ENCODE results near the gene CHRD. TPM values are rescaled to one million over a fixed set of nuclear protein-coding genes. Genes with fewer than 3 reads are reported as not detected.

The CHRD gene
- total RNA-seq, 1 experiment from 2014 or later = 1.8 TPM

DNA sequence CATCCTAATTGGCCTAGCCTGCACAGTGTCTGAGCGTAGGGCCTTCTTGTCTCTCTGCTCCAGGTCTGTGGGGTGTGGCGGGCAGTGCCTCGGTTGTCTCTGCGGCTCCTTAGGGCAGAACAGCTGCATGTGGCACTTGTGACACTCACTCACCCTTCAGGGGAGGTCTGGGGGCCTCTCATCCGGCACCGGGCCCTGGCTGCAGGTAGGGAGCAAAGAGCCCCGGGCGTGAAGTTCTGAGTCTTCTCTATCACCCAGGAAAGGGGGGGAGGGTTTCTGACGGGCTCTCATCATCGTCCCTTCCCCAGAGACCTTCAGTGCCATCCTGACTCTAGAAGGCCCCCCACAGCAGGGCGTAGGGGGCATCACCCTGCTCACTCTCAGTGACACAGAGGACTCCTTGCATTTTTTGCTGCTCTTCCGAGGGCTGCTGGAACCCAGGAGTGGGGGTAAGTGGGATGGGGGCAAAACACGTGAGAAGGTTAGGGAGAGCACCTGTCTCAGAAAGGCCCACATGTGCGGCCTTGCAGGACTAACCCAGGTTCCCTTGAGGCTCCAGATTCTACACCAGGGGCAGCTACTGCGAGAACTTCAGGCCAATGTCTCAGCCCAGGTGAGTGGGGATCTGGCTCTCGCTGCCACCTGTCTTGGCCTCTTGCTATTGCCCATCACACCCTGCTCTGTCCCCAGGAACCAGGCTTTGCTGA, 2.6 kb downstream of the CHRD start:
- Histone ChIP-seq H3K27ac (ENCODE audit: insufficient read length, low read depth, low read length) (no peak overlapping the region), H2AK5ac (ENCODE audit: insufficient read length, low read length) (no peak overlapping the region), H3K4me1 (ENCODE audit: insufficient read depth, low read length) (peaks cover 5% of the 10 kb centered on the region; the same call in 1 of the 2 replicates), H2AFZ (ENCODE audit: low read length) (no peak overlapping the region), H2BK12ac (ENCODE audit: insufficient read length, low read depth, low read length) (no peak overlapping the region), H3K23me2 (ENCODE audit: insufficient read length, low read depth, low read length, poor library complexity, severe bottlenecking) (peaks cover 9% of the 10 kb centered on the region), H2BK120ac (ENCODE audit: low read depth, low read length, poor library complexity, severe bottlenecking) (no peak overlapping the region), H3K23ac (ENCODE audit: insufficient read length, low read depth, low read length) (no peak overlapping the region), H3K27me3 (ENCODE audit: insufficient read depth, low read length) (peaks cover 33% of the 10 kb centered on the region), H3K4ac (ENCODE audit: low read depth, low read length) (no peak overlapping the region), H3K4me2 (ENCODE audit: insufficient read depth, insufficient read length, low read length) (no peak overlapping the region), H3K14ac (ENCODE audit: insufficient read depth, low read length) (no peak overlapping the region; the same call in 1 of the 2 replicates), H3T11ph (ENCODE audit: low read length) (no peak overlapping the region), H4K91ac (ENCODE audit: insufficient read length, low read depth, low read length) (no peak overlapping the region), H3K9ac (ENCODE audit: extremely low read depth, insufficient read length, low read length) (no peak overlapping the region), H2BK15ac (ENCODE audit: low read depth, low read length) (no peak overlapping the region), H3K79me2 (ENCODE audit: insufficient read depth, low read length) (no peaks in the 10 kb centered on the region), H3K79me1 (ENCODE audit: insufficient read depth, low read depth, low read length, poor library complexity, severe bottlenecking) (no peaks in the 10 kb centered on the region), H3K18ac (ENCODE audit: insufficient read length, low read depth, low read length) (no peak overlapping the region), H3K9me3 (ENCODE audit: control insufficient read depth, low read depth, low read length) (no peaks in the 10 kb centered on the region), H3K56ac (ENCODE audit: insufficient read length, low read depth, low read length) (no peak overlapping the region), H4K20me1 (ENCODE audit: control insufficient read depth, insufficient read depth, insufficient read length) (peaks cover 2% of the 10 kb centered on the region), H4K5ac (ENCODE audit: insufficient read length, low read depth, low read length) (no peak overlapping the region), H4K8ac (replicated peaks; ENCODE audit: insufficient read length, low read depth, low read length) (no peak overlapping the region), H2BK20ac (ENCODE audit: low read depth, low read length, poor library complexity, severe bottlenecking) (no peak overlapping the region), H2BK5ac (ENCODE audit: insufficient read length, low read length) (no peak overlapping the region)
- Mint-ChIP-seq H3K27me3 (ENCODE audit: low read depth) (peaks cover 70% of the 10 kb centered on the region), H3K9me3 (peaks cover 0 to 3% of the 10 kb centered on the region in 2 experiments; a peak in 3 of 5 replicates), H3K36me3 (ENCODE audit: insufficient read depth in 1 of 3, low read depth in 3 of 3) (no peaks in the 10 kb centered on the region), H3K27ac (no peak overlapping the region), H3K4me1 (peaks cover 21 to 23% of the 10 kb centered on the region in 2 experiments), H3K4me3 (no peak overlapping the region)
- no peak for TF ChIP-seq CTCF (conservative IDR thresholded peaks at IDR 0.05)
- no peak for DNase-seq
- no CpG with 5 or more reads among the region's 16 CpGs for WGBS (ENCODE audit: extremely low coverage, insufficient read length, low lambda C conversion rate)
